Peyer's patch (tissue), 4 donors: ENCODE results near the gene TTC34.

Experiments used
- POLR2A ChIP-seq, 2 donors: fragments of 450-650 bp; IDR thresholded peaks; one replicate each; pipeline ENCODE4 v1.5.1; 2017; ENCODE audit warnings: antibody characterized with exemption in 2 of 2, mild to moderate bottlenecking in 2 of 2, moderate library complexity in 2 of 2
- TF ChIP-seq, protein P1 (sequence below), 6 experiments: fragments of 450-650 bp in 4 of 6; fragments of 200-600 bp in 2 of 6; sonication (generic) in 1 of 6; IDR thresholded peaks; one replicate each; pipeline ENCODE4 v1.5.1; 2017 to 2019; ENCODE audit warnings: antibody characterized with exemption in 6 of 6, mild to moderate bottlenecking in 3 of 6, moderate library complexity in 1 of 6

DNA sequence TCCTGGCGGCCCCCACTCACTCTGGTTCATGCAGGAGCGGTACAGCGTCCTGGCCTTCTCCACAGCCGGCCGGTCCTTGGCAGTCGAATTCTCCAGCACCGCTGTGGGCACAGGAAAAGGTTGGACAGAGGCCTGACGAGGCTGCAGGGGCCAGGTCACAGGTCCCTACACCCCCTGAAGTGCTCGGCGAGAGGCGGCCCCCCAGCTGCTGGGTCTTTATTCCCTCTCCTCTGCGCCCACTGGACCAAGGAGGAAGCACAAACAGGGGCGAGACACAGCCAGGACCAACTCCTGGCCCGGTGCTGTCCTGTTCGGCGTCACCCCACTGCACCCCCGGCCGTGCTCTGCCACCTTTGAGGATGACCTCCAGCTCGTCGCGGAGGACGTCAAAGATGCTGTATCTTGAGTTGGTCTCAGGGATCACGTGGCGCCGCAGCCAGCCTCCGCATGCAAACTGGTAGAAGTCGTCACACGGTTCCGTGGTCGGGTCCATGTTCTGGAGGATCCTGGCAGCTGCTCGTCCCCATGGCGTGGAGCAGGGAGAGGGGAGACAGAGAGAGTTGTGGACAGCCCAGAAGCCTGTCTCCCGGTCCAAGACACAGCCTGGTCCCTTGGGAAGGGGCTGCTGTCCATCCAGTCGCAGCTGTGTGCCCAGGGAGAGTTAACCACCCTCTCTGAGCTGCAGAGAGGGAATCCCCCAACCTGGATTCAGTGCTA lies 192.0 kb downstream of the TTC34 start:
- no peak for TF ChIP-seq POLR2A (IDR thresholded peaks at IDR 0.05)
- TF ChIP-seq, protein P1, sequence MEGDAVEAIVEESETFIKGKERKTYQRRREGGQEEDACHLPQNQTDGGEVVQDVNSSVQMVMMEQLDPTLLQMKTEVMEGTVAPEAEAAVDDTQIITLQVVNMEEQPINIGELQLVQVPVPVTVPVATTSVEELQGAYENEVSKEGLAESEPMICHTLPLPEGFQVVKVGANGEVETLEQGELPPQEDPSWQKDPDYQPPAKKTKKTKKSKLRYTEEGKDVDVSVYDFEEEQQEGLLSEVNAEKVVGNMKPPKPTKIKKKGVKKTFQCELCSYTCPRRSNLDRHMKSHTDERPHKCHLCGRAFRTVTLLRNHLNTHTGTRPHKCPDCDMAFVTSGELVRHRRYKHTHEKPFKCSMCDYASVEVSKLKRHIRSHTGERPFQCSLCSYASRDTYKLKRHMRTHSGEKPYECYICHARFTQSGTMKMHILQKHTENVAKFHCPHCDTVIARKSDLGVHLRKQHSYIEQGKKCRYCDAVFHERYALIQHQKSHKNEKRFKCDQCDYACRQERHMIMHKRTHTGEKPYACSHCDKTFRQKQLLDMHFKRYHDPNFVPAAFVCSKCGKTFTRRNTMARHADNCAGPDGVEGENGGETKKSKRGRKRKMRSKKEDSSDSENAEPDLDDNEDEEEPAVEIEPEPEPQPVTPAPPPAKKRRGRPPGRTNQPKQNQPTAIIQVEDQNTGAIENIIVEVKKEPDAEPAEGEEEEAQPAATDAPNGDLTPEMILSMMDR (IDR thresholded peaks at IDR 0.05), result no peak
